ENCODE data around the gene ZNF821.

ZNF821 gene, protein sequence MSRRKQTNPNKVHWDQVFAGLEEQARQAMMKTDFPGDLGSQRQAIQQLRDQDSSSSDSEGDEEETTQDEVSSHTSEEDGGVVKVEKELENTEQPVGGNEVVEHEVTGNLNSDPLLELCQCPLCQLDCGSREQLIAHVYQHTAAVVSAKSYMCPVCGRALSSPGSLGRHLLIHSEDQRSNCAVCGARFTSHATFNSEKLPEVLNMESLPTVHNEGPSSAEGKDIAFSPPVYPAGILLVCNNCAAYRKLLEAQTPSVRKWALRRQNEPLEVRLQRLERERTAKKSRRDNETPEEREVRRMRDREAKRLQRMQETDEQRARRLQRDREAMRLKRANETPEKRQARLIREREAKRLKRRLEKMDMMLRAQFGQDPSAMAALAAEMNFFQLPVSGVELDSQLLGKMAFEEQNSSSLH

DNA sequence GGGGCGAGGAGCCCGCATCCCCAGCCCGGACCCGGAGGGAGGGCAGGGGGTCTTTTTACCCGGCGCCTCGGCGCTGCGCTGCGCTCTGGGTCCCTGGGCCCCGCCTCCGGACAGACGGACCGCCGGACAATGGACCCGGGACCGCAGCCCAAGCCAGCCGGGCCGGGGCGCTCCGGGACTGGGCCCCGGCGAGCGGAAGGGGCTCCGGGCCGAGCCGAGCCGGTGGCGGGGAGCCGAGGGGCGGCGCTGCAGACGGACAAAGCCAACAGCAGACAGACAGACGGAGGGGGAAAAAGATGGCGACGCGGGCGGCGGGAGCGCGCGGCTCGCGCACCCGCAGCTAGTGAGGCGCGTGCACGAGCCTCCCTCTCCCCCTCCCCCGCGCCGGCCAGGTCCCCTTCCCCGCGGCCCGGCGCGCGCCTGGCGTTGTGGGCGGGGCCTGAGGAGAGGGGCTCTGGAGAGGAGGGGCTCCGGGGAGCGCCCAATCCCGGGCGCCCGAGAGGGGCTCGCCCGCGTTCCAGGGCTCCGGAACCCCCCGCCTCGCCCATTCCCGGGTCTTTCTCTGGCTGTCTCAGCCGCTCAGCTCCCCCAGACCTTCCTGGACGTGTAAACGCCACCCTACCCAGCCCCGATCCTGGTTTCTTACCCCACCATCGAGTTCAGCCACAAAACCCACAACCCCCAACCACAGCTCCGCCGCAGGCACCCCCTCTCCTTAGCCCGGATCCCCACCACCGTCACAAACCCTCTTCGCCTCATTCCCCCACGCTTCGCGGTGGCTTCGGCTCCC is at the start of gene ZNF821:
TSS of gene ZNF821 (minus strand) at position 334 of the 790 bp plus-strand sequence. CDS start 4,236 bp downstream, outside the sequence.
- peak within 1 kb of the TSS; percentile 82 for H3K27ac ChIP-seq
- DNase-seq (ENCODE audit: low spot score) = peak; percentile 79
- ChIA-PET CTCF (interaction anchor here (0.6 to 2.4 kb wide), 5 partner anchors 10 to 77 kb away, joined by 3 to 23 read pairs (median 6); partner anchors contain the start of genes AP1G1, ATXN1L and IST1), POLR2A (ENCODE audit: low non-redundant PET) (no interaction called here)
- TF ChIP-seq, protein P1, sequence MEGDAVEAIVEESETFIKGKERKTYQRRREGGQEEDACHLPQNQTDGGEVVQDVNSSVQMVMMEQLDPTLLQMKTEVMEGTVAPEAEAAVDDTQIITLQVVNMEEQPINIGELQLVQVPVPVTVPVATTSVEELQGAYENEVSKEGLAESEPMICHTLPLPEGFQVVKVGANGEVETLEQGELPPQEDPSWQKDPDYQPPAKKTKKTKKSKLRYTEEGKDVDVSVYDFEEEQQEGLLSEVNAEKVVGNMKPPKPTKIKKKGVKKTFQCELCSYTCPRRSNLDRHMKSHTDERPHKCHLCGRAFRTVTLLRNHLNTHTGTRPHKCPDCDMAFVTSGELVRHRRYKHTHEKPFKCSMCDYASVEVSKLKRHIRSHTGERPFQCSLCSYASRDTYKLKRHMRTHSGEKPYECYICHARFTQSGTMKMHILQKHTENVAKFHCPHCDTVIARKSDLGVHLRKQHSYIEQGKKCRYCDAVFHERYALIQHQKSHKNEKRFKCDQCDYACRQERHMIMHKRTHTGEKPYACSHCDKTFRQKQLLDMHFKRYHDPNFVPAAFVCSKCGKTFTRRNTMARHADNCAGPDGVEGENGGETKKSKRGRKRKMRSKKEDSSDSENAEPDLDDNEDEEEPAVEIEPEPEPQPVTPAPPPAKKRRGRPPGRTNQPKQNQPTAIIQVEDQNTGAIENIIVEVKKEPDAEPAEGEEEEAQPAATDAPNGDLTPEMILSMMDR (conservative IDR thresholded peaks at IDR 0.05; ENCODE audit: low read depth) = peak; percentile 40

- no peak for DNase-seq (ENCODE audit: low spot score)
- TF ChIP-seq, protein P1 (conservative IDR thresholded peaks at IDR 0.05; ENCODE audit: low read depth) = no peak
- CTCF ChIA-PET = no interaction called here
- POLR2A ChIA-PET (ENCODE audit: low non-redundant PET) = no interaction called here
- H3K27ac ChIP-seq = no peak overlapping the region
Observed at GRCh38 chr16:71933017-71933416, 49.0 kb upstream of the ZNF821 start.

- DNase-seq (ENCODE audit: low spot score) = no peak
- ChIA-PET POLR2A (ENCODE audit: low non-redundant PET) (no interaction called here), CTCF (interaction anchor here (0.6 kb wide), 1 partner anchor 1617 kb away, joined by 3 read pairs; no protein-coding TSS in a partner anchor)
- TF ChIP-seq, protein P1 (conservative IDR thresholded peaks at IDR 0.05; ENCODE audit: low read depth) = no peak
- no peak overlapping the region for H3K27ac ChIP-seq
Observed at GRCh38 chr16:71931599-71931998, 47.6 kb upstream of the ZNF821 start.

DNA sequence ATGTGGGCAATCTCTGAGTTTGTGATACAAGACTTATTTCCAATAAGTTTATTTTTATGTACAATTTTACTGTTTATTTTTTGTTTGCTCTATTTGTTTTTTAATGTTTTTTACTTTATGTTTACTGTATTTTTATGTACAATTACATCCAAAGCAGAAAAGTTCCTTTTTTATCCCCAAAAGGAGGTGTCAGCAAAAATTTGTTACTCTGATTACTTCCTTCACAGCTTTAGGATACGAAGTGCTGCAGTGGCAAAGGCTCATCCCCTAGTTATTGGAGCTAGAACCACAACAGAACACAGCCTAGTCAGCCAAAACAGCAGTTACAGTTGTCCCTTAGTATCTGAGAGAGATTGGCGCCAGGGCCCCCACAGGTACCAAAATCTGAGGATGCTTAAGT is 47.0 kb upstream of the ZNF821 start:
- ChIA-PET CTCF (interaction anchor here (0.6 kb wide), 2 partner anchors 115 to 1617 kb away, joined by 3 to 4 read pairs; no protein-coding TSS in a partner anchor), POLR2A (ENCODE audit: low non-redundant PET) (no interaction called here)
- no peak for DNase-seq (ENCODE audit: low spot score)
- TF ChIP-seq, protein P1 (conservative IDR thresholded peaks at IDR 0.05; ENCODE audit: low read depth) = no peak
- no peak overlapping the region for H3K27ac ChIP-seq

DNA sequence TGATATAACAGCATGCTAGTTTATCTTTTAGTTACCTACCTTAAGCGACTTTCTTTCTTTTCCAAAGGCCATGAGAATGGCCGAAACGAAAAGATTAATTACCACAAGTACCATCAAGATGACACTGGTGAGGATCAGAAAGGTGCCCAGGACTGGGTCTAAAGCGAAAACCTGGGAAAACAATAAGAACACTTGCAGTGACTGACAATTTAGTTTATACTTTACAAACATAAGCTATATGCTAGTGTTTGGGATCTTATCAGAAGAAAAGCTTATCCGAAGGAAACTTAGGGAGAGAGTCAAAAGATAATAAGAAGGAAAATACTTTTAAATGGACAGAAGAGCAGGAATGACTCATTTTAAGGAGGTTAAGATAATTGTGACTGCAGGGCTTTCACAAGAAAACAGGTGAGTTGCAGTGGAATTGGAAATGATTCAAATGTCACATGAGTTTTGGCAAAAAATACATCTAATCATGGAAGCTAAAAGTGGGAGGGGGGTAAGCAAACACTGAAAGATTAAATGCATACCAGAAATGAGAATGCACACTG is 46.1 kb upstream of the ZNF821 start:
- POLR2A ChIA-PET (ENCODE audit: low non-redundant PET) = no interaction called here
- no peak overlapping the region for H3K27ac ChIP-seq
- CTCF ChIA-PET = interaction anchor here (0.7 kb wide), 1 partner anchor 14 kb away, joined by 5 read pairs; no protein-coding TSS in a partner anchor
- DNase-seq (ENCODE audit: low spot score) = no peak
- TF ChIP-seq, protein P1 (conservative IDR thresholded peaks at IDR 0.05; ENCODE audit: low read depth) = no peak

GRCh38 chr16:71929048-71929447 is 45.1 kb upstream of the ZNF821 start:
- H3K27ac ChIP-seq = no peak overlapping the region
- TF ChIP-seq, protein P1 (conservative IDR thresholded peaks at IDR 0.05; ENCODE audit: low read depth) = no peak
- DNase-seq (ENCODE audit: low spot score) = no peak
- CTCF ChIA-PET = no interaction called here
- POLR2A ChIA-PET (ENCODE audit: low non-redundant PET) = no interaction called here
